ENCODE data around the gene SMARCAL1. TPM values are rescaled to one million over a fixed set of nuclear protein-coding genes. Genes with fewer than 3 reads are reported as not detected.

The SMARCAL1 gene
- total and polyA plus RNA-seq, 2 of the 4 experiments (the other 2 are of a cell fraction) = 13.6 to 21.0 TPM

- no peak overlapping the region for H3K4ac ChIP-seq (ENCODE audit: low read depth, low read length)
- no peak overlapping the region for H3K23ac ChIP-seq (ENCODE audit: low read depth, low read length)
- H2BK120ac ChIP-seq (ENCODE audit: low read depth, low read length) = no peak overlapping the region
- no peak for ATAC-seq (ENCODE audit: low read depth)
- ChIA-PET POLR2A (ENCODE audit: unreplicated experiment) (no interaction called here), CTCF (no interaction called here)
- no peaks in the 10 kb centered on the region for H4K20me1 ChIP-seq (ENCODE audit: insufficient read depth, low read length)
- no peak overlapping the region for H3K14ac ChIP-seq (replicated peaks; ENCODE audit: low read depth, low read length)
- DNase-seq = no peak
- H2BK15ac ChIP-seq (ENCODE audit: low read depth, low read length) = no peak overlapping the region
- BruUV-seq (replicated peaks) = no TSS peak
- in situ Hi-C loops (cut with MboI; ENCODE audit: low sequenced_read_pairs) = no loop called here
- WGBS, 2 experiments (ENCODE audit: extremely low coverage in 2 of 2, insufficient read length in 1 of 2) = no CpG with 5 or more reads among the region's 1 CpG
- no peaks in the 10 kb centered on the region for H3K9me3 ChIP-seq (ENCODE audit: control insufficient read depth, insufficient read depth, low read length)
- no peak overlapping the region for H2AK9ac ChIP-seq (replicated peaks; ENCODE audit: low read depth, low read length, poor library complexity)
- dilution Hi-C loops (cut with HindIII; ENCODE audit: low sequenced_read_pairs, unreplicated experiment) = no loop called here
- H2BK20ac ChIP-seq (ENCODE audit: low read depth, low read length) = no peak overlapping the region
- no peaks in the 10 kb centered on the region for H3K27me3 ChIP-seq (ENCODE audit: control insufficient read depth, insufficient read depth, low read length)
- no peak overlapping the region for H4K8ac ChIP-seq (ENCODE audit: low read depth in 2 of 2, low read length in 2 of 2)
- intact Hi-C loops (cut with micrococcal nuclease) = no loop called here
- H3K36me3 ChIP-seq (ENCODE audit: control insufficient read depth, insufficient read depth, low read length) = no peaks in the 10 kb centered on the region
- no peak overlapping the region for H4K5ac ChIP-seq (ENCODE audit: low read depth, low read length)
- H4K91ac ChIP-seq (ENCODE audit: insufficient read depth, low read depth, low read length) = no peak overlapping the region
- H3K56ac ChIP-seq (ENCODE audit: extremely low read depth, insufficient read depth, low read length) = no peak overlapping the region
- no peak overlapping the region for H3K4me3 ChIP-seq (ENCODE audit: insufficient read depth, low read depth, low read length)
- no peak overlapping the region for H3K9ac ChIP-seq (ENCODE audit: low read depth, low read length)
- no peak overlapping the region for H2AK5ac ChIP-seq (ENCODE audit: low read depth, low read length)
- no peak overlapping the region for H3K4me2 ChIP-seq (ENCODE audit: low read depth, low read length)
- TF ChIP-seq RCOR1 (IDR thresholded peaks at IDR 0.05; ENCODE audit: insufficient replicate concordance, low read length) (no peak), MAZ (IDR thresholded peaks at IDR 0.05; ENCODE audit: borderline replicate concordance, low read depth, low read length) (no peak), FOS (IDR thresholded peaks at IDR 0.05; ENCODE audit: low read depth, low read length) (no peak)
- TF ChIP-seq, protein P1, sequence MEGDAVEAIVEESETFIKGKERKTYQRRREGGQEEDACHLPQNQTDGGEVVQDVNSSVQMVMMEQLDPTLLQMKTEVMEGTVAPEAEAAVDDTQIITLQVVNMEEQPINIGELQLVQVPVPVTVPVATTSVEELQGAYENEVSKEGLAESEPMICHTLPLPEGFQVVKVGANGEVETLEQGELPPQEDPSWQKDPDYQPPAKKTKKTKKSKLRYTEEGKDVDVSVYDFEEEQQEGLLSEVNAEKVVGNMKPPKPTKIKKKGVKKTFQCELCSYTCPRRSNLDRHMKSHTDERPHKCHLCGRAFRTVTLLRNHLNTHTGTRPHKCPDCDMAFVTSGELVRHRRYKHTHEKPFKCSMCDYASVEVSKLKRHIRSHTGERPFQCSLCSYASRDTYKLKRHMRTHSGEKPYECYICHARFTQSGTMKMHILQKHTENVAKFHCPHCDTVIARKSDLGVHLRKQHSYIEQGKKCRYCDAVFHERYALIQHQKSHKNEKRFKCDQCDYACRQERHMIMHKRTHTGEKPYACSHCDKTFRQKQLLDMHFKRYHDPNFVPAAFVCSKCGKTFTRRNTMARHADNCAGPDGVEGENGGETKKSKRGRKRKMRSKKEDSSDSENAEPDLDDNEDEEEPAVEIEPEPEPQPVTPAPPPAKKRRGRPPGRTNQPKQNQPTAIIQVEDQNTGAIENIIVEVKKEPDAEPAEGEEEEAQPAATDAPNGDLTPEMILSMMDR (conservative IDR thresholded peaks at IDR 0.05; ENCODE audit: low read depth, low read length) = no peak
- no peaks in the 10 kb centered on the region for H3K79me1 ChIP-seq (ENCODE audit: low read depth in 1 of 2, low read length in 2 of 2)
- H3K27ac ChIP-seq (ENCODE audit: insufficient read depth, low read length) = no peak overlapping the region
- no peaks in the 10 kb centered on the region for H3K4me1 ChIP-seq (ENCODE audit: control insufficient read depth, insufficient read depth, low read length)
- H2BK5ac ChIP-seq (ENCODE audit: low read depth, low read length, poor library complexity, severe bottlenecking) = no peak overlapping the region
- H3K9me1 ChIP-seq (ENCODE audit: insufficient read depth, low read length) = no peaks in the 10 kb centered on the region; the same call in 1 of the 2 replicates
- no peak overlapping the region for H2AFZ ChIP-seq (replicated peaks; ENCODE audit: low read length, poor library complexity)
- H3K18ac ChIP-seq (ENCODE audit: low read depth, low read length) = no peak overlapping the region
These were observed 115.3 kb downstream of the SMARCAL1 start for GRCh38 chr2:216527600-216527999.

All from IMR-90 (cell line).